Activated CD4-positive, alpha-beta T cell treated with anti-CD3 and anti-CD28 coated beads for 24 hours (primary cell): ENCODE results near the gene EVI2A.

ENCODE experiments used
- DNase-seq, 2 donors: peaks; one replicate each; pipeline ENCODE4 v3.0.0-alpha.2; 2020; ENCODE audit warnings: low read depth in 2 of 2

Gene EVI2A

DNA sequence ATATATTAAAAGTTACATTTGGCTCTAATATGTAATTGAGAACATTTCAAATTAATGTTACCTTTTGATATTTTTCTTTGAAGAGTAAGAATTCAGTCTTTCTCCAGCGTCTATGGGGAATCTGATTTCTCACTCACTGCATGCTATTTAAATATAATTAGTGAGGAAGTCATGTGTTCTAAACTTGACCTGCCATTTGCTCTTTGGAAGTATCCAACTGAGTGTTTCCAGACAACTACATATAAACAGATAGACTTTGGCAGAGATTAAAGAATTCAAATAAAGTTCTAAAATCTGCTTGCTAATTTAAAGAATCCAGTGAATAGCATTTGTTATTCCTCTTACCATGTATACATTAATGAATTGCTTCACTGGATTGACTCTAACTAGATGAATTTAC, 47.9 kb downstream of the EVI2A start:
- no peak for DNase-seq

GRCh38 chr17:31272803-31273202, 48.6 kb downstream of the EVI2A start:
- no peak for DNase-seq

DNA sequence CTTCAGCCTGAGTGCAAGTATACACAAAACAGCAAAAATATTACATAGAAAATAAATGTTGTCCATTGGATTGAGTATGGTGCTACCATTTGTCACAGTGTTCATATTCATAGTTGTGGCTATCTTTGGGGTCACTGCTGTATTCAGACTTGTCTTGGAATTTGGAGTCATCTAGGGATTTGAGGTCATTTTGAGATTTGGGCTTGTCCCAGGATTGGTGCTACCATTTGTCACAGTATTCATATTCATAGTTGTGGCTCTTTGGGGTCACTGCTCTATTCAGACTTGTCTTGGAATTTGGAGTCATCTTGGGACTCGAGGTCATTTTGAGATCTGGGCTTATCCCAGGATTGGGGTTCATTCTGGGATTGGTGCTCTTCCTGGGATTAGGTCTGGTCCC, 49.2 kb downstream of the EVI2A start:
- no peak for DNase-seq

DNA sequence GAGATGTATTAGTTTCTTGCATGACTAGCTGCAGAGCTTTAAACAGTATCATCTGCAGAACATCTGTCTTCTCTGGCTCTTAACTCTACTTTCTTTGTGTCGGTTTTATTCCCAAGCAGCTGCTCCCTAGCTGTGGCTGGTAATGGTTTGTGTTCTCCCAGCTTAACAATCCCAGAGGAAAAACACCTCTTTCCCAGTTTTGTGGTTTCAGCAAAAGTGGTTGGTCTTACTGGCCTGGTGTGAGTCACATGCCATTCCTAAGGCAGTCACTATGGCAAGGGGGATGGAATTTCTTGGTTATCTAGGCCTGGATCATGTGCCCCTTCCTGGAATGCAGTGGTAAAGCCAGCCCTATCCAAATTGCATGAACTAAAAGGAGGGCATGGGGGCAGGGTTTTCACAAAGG, 51.8 kb downstream of the EVI2A start:
- no peak for DNase-seq

GRCh38 chr17:31269036-31269577, 52.3 kb downstream of the EVI2A start:
- DNase-seq: no peak
